OCI-LY1 (cell line): ENCODE results near the gene CAT.

Experiments
- CTCF ChIP-seq: fragments of 200-600 bp; sonication (generic), shearing (Covaris generic); IDR thresholded peaks from 2 replicates; pipeline ENCODE4 v1.5.1; 2017; ENCODE audit warnings: mild to moderate bottlenecking, antibody characterized with exemption, low read length, moderate library complexity, mixed read lengths
- EZH2 ChIP-seq: fragments of 200-600 bp; sonication (generic), shearing (Covaris generic); IDR thresholded peaks from 2 replicates; pipeline ENCODE4 v1.8.0; 2017; ENCODE audit warnings: borderline replicate concordance, mixed run types, mild to moderate bottlenecking, antibody characterized with exemption, low read length, moderate library complexity, mixed read lengths

- TF ChIP-seq CTCF (no peak), EZH2 (no peak)
Observed at GRCh38 chr11:34502949-34503348, 64.2 kb downstream of the CAT start.
